ENCODE data around the gene ARHGAP35.

Gene ARHGAP35

DNA sequence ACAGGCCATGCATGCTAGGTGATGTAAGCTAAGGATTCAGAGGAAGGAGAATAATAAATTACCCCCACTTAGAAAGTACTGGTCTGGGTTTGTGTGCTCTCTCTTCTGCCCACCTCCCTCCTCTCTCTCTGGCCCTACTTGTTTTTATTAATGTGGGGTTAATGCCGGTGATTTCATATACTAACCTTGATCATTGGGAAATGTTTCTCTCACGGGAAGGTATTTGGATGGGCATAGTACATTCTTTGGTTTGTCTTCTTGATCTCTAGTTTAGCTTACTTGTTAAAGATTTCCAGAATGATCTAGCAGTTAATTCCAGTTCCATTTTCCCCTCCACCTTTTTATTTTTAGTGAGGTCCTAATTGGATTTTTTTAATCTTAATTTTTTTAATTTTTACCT is 24.6 kb downstream of the ARHGAP35 start:
- no peak for DNase-seq (ENCODE audit: low read depth)
- no peak overlapping the region for H3K4me3 ChIP-seq (ENCODE audit: low read length)
- TF ChIP-seq, protein P1, sequence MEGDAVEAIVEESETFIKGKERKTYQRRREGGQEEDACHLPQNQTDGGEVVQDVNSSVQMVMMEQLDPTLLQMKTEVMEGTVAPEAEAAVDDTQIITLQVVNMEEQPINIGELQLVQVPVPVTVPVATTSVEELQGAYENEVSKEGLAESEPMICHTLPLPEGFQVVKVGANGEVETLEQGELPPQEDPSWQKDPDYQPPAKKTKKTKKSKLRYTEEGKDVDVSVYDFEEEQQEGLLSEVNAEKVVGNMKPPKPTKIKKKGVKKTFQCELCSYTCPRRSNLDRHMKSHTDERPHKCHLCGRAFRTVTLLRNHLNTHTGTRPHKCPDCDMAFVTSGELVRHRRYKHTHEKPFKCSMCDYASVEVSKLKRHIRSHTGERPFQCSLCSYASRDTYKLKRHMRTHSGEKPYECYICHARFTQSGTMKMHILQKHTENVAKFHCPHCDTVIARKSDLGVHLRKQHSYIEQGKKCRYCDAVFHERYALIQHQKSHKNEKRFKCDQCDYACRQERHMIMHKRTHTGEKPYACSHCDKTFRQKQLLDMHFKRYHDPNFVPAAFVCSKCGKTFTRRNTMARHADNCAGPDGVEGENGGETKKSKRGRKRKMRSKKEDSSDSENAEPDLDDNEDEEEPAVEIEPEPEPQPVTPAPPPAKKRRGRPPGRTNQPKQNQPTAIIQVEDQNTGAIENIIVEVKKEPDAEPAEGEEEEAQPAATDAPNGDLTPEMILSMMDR (conservative IDR thresholded peaks at IDR 0.05; ENCODE audit: low read length): no peak

- no peak overlapping the region for H3K4me3 ChIP-seq (ENCODE audit: low read length)
- DNase-seq (ENCODE audit: low read depth): peak; percentile 29
- TF ChIP-seq, protein P1 (conservative IDR thresholded peaks at IDR 0.05; ENCODE audit: low read length): no peak
Measured at GRCh38 chr19:46886546-46887239, 25.9 kb downstream of the ARHGAP35 start.

DNA sequence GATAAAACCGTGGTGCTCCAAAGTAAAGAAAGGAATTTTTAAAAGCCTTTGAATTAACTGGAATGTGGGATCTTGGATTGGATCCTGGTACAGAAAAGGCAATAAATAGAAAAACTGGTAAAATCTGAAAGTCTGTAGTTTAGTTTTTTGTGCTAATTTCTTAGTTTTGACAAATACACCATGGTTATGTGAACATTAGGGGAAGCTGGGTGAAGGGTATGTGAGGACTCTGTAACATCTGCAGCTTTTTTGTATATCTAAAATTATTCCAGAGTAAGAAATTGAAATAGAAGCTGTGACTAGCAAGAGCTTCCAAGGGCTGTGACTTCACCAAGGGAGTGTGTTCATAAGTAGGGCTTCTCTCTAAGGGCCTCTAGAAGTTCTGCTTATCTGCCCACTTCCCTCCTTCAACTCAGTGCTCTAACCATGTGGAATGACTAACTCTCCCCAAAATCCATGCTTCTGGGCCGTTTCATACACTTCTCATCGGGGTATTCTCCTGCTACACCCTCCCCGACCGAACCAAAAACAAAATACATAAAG is 26.5 kb downstream of the ARHGAP35 start:
- H3K4me3 ChIP-seq (ENCODE audit: low read length): no peak overlapping the region
- no peak for DNase-seq (ENCODE audit: low read depth)
- TF ChIP-seq, protein P1 (conservative IDR thresholded peaks at IDR 0.05; ENCODE audit: low read length): no peak

DNA sequence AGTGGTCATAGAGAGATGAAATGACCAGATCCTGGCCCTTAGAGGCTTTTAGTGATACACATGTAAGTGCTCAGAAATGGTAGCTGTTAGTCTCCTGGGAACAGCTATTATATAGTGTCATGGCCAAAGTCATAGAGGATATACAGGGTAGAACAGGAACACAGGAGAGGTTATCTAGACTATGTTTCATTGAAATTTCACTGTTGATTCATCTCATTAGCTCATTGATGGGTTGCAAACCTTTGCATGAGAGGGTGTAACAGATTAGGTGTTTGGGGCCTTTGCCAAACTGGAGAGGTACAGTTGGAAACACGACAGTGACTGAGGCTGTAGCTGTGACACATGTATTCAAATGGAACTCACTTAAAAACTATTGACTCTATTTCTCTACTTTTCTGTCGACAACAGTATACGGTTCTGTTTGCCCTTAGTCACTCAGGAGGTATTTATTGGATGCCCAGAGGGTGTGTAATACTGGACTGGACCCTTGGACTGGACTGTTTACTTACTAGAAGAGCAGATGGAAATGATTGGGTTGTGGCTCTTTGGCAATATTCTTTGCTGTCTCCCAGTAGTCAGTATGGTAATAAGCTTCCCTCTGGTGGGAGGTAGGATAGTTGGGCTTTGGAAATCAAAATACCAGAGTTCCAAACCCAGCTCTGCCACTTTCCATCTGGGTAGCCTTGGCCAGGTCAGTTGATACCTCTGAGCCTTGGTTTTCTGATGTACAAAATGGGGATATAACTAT is 29.8 kb downstream of the ARHGAP35 start:
- H3K4me3 ChIP-seq (ENCODE audit: low read length): no peak overlapping the region
- peak; percentile 98 for DNase-seq (ENCODE audit: low read depth)
- TF ChIP-seq, protein P1 (conservative IDR thresholded peaks at IDR 0.05; ENCODE audit: low read length): peak; percentile 48

DNA sequence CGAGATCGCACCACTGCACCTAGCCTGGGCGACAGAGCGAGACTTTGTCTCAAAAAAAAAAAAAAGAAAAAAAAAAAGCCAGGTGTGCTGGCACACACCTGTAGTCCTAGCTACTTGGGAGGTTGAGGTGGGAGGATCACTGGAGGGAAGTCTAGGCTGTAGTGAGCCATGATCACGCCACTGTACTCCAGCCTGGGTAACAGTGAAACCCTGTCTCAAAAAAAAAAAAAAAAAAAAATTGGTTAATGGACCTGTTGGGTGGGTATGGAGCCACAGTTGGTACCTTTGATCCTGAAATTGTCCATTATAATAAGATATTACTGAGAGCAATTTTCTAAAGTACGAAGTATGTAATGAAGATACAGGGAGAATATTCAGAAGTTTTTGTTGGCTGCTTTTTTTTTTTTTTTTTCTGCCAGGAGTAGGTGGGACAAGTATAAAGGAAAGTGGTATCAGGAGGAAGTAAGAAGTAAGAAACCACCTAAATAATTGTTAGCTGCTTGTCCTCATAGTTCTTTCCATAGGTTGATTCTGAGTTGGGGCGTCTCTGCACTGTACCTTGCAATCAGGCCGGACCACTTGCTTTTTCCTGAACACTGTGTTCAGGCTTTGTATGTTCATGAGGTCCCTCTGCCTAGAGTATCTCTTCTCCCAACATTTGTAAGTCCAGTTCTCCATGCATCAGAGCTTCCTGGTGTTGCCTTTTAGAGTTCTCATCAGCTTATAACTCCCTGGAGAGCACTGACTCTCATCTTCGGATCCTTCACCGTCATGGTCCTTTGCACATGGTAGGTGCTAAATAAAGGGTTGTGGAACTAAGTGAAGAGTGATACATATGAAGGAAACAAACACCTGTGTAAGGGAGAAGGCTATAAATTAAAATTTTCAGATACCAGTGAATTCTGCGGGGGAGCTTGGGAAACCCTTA is 31.7 kb downstream of the ARHGAP35 start:
- TF ChIP-seq, protein P1 (conservative IDR thresholded peaks at IDR 0.05; ENCODE audit: low read length): no peak
- DNase-seq (ENCODE audit: low read depth): no peak
- no peak overlapping the region for H3K4me3 ChIP-seq (ENCODE audit: low read length)

- TF ChIP-seq, protein P1 (conservative IDR thresholded peaks at IDR 0.05; ENCODE audit: low read length): no peak
- no peak for DNase-seq (ENCODE audit: low read depth)
- no peak overlapping the region for H3K4me3 ChIP-seq (ENCODE audit: low read length)
Measured at GRCh38 chr19:46896076-46896794, 35.4 kb downstream of the ARHGAP35 start.
